Measurements from ENCODE around the gene LIPH.
"Not testable (repeated sequence)": the region's sequence is repeated elsewhere in the genome, so short reads cannot be mapped to it uniquely, and the experiment has no call there.

The LIPH gene

GRCh38 chr3:185552358-185552877 is at the start of gene LIPH:
LIPH (minus strand) TSS chr3:185552588; CDS start chr3:185552471, 117 bp downstream.
- in situ Hi-C loops (cut with MboI; ENCODE audit: low sequenced_read_pairs), result no loop called here

GRCh38 chr3:185595526-185595925 is 43.1 kb upstream of the LIPH start:
- in situ Hi-C loops (cut with MboI; ENCODE audit: low sequenced_read_pairs), result no loop called here

GRCh38 chr3:185594073-185594472 is 41.7 kb upstream of the LIPH start:
- in situ Hi-C loops (cut with MboI; ENCODE audit: low sequenced_read_pairs), result no loop called here

GRCh38 chr3:185586686-185587039 is 34.3 kb upstream of the LIPH start:
- in situ Hi-C loops (cut with MboI; ENCODE audit: low sequenced_read_pairs), result no loop called here

- in situ Hi-C loops (cut with MboI; ENCODE audit: low sequenced_read_pairs), result no loop called here
Observed at GRCh38 chr3:185585859-185586685, 33.7 kb upstream of the LIPH start, which contains the start of gene SENP2. SENP2 (plus strand) TSS chr3:185586295; CDS start chr3:185586414, 119 bp downstream.

- in situ Hi-C loops (cut with MboI; ENCODE audit: low sequenced_read_pairs), result no loop called here
Observed at GRCh38 chr3:185585518-185585858, 33.1 kb upstream of the LIPH start.

- in situ Hi-C loops (cut with MboI; ENCODE audit: low sequenced_read_pairs), result no loop called here
Observed at GRCh38 chr3:185584686-185585085, 32.3 kb upstream of the LIPH start.

GRCh38 chr3:185583925-185584324 is 31.5 kb upstream of the LIPH start:
- in situ Hi-C loops (cut with MboI; ENCODE audit: low sequenced_read_pairs), result no loop called here

- in situ Hi-C loops (cut with MboI; ENCODE audit: low sequenced_read_pairs), result no loop called here
Observed at GRCh38 chr3:185582871-185583270, 30.5 kb upstream of the LIPH start.

- in situ Hi-C loops (cut with MboI; ENCODE audit: low sequenced_read_pairs), result no loop called here
Observed at GRCh38 chr3:185582236-185582635, 29.8 kb upstream of the LIPH start.

GRCh38 chr3:185575108-185575869 is 22.9 kb upstream of the LIPH start:
- in situ Hi-C loops (cut with MboI; ENCODE audit: low sequenced_read_pairs), result not testable (repeated sequence)

GRCh38 chr3:185572183-185572582 is 19.8 kb upstream of the LIPH start:
- in situ Hi-C loops (cut with MboI; ENCODE audit: low sequenced_read_pairs), result no loop called here

- in situ Hi-C loops (cut with MboI; ENCODE audit: low sequenced_read_pairs), result no loop called here
Observed at GRCh38 chr3:185561958-185562357, 9.6 kb upstream of the LIPH start.

GRCh38 chr3:185561374-185561943 is 9.1 kb upstream of the LIPH start:
- in situ Hi-C loops (cut with MboI; ENCODE audit: low sequenced_read_pairs), result no loop called here

- in situ Hi-C loops (cut with MboI; ENCODE audit: low sequenced_read_pairs), result no loop called here
Observed at GRCh38 chr3:185560676-185561075, 8.3 kb upstream of the LIPH start.

- in situ Hi-C loops (cut with MboI; ENCODE audit: low sequenced_read_pairs), result no loop called here
Observed at GRCh38 chr3:185559706-185560090, 7.3 kb upstream of the LIPH start.

- in situ Hi-C loops (cut with MboI; ENCODE audit: low sequenced_read_pairs), result no loop called here
Observed at GRCh38 chr3:185558395-185558794, 6.0 kb upstream of the LIPH start.

- in situ Hi-C loops (cut with MboI; ENCODE audit: low sequenced_read_pairs), result not testable (repeated sequence)
Observed at GRCh38 chr3:185556640-185557039, 4.3 kb upstream of the LIPH start.

- in situ Hi-C loops (cut with MboI; ENCODE audit: low sequenced_read_pairs), result no loop called here
Observed at GRCh38 chr3:185555860-185556347, 3.5 kb upstream of the LIPH start.

- in situ Hi-C loops (cut with MboI; ENCODE audit: low sequenced_read_pairs), result no loop called here
Observed at GRCh38 chr3:185555101-185555501, 2.7 kb upstream of the LIPH start.

GRCh38 chr3:185549651-185550111 is 2.7 kb downstream of the LIPH start:
- in situ Hi-C loops (cut with MboI; ENCODE audit: low sequenced_read_pairs), result no loop called here
